NCI-H510A treated with DMSO at 0.1 percent for 48 hours (cell line): ENCODE measurements around the gene CARNS1.
"Not testable (repeated sequence)": the region's sequence is repeated elsewhere in the genome, so short reads cannot be mapped to it uniquely, and the experiment has no call there.

Experiments used
- DNase-seq: peaks from one replicate; lab custom pipeline; 2025; lab: John Stamatoyannopoulos, UW

Gene CARNS1

DNA sequence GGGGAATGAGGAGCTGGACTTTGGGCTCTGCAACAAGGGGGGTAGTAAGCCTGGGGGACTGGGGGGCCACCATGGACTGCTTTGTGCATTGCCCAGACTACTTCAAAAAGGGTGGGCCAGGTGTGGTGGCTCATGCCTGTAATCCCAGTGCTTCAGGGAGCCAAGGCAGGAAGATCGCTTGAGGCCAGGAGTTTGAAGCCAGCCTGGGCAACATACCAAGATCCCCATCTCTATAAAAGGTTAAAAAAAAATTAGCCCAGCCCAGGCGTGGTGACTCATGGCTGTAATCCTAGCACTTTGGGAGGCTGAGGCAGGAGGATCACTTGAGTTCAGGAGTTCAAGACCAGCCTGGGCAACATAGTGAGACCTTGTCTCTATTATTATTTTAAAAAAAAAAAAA, 50.1 kb downstream of the CARNS1 start:
- not testable (repeated sequence) for DNase-seq

DNA sequence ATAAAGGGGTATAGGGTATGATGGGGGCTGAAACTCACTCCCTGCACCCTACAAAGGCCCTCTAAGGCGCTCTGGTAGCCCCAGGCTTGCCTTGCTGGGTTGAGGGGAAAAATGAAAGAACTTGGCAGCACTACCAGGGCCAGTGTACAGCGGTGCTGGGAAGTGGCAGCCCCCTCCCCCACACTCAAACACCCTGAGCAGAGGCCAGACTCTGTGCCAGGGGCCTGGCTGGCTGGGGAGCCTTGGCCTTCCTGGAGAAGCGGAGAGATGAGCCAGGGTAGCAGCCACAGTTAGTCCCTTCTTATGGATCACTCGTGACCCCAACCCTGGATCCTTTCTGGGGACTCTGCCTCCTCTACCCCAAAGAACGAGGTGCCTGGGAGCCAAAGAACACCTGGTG, 50.9 kb downstream of the CARNS1 start:
- DNase-seq: no peak

- DNase-seq: peak; percentile 19
Measured at GRCh38 chr11:67466962-67467771, 51.7 kb downstream of the CARNS1 start.

DNA sequence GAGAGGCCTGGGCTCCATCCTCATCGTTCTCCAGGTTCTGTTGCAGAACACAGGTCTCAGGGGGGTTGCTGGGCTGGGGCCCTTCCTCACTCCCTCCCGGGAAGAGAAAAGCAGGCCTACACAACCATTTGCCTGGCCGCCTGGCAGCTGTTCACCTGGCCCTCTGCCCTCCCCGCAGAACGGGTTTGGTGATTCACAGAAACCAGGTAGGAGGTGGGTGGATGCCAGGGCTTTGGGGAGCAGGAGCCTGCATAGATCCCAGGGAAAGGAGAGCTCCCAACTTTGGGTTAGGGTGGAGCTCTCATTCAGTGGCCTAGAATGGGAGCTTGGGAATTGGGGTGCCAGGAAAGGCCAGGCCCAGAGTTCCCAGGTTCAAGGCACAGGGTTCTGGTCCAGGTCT, 52.6 kb downstream of the CARNS1 start:
- peak; percentile 38 for DNase-seq

DNA sequence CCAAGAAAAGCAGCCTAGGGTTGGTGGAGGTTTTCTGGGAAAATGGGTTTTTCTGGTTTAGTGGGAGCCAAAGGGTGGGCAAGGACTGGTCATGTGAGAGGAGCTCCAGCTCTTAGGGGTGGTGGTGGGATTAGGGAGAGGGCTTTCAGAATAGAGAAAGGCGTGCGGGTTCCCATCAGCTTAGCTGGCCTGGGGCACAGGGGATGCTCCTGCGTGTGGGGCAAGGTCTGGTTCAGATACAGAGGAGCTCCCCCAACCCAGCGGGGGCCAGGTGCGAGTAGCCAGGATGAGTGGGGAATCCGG, 52.9 kb downstream of the CARNS1 start:
- DNase-seq: no peak

DNA sequence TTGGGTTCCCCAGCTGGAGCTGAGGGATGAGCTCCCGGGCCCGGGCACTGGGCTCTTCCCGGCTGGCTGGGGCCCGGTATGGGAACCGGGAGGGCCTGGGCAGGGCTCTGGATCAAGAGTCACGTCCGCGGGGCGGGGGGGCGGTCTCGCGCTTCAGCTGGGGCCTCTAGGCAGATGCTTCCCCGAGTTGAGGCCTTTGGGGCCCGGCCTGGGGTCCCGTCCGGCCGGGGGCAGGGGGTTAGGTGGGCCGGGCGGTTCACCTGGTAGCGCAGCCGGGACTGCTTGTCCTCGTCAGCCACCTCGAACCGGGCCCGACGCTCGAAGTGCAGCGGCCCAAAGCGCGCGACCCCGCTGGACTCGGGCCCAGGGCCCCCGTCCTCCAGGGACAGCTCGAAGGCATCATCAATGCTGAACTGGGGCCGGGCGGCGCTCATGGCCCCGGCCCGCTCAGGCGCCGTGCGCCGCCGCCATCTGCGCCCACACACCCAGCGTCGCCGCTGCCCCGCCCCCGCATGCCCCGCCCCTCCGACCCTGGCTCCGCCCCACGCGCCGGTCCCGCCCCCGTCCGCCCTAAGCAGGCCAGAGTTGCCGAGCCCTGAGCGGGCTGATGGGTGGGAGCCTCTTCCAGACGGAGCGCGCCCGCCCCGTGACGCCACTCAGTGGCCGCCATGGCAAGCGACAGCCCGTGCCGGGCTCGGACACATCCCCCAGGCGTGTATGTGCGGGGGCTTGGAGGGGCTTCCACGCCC, 53.5 kb downstream of the CARNS1 start, which contains the start of gene TMEM134:
Gene TMEM134 (minus strand): TSS at position 493 of the 749 bp plus-strand sequence. CDS start 59 bp downstream, at position 434.
- DNase-seq: peak; percentile 90

GRCh38 chr11:67469508-67469811, 54.0 kb downstream of the CARNS1 start:
- no peak for DNase-seq

GRCh38 chr11:67470337-67471002, 55.0 kb downstream of the CARNS1 start:
- DNase-seq: no peak

- DNase-seq: no peak
Measured at GRCh38 chr11:67472882-67473281, 57.4 kb downstream of the CARNS1 start.
